GM19328 (cell line): ENCODE data around the gene SOST.
"Not testable (repeated sequence)": the region's sequence is repeated elsewhere in the genome, so short reads cannot be mapped to it uniquely, and the experiment has no call there.

ENCODE experiments used
- ATAC-seq: cut with Tn5 transposase; IDR thresholded peaks from one replicate; pipeline ENCODE4 v1.9.1; 2021; ENCODE audit warnings: mild to moderate bottlenecking, moderate library complexity; ENCODE audit not compliant: unreplicated experiment

The SOST gene

DNA sequence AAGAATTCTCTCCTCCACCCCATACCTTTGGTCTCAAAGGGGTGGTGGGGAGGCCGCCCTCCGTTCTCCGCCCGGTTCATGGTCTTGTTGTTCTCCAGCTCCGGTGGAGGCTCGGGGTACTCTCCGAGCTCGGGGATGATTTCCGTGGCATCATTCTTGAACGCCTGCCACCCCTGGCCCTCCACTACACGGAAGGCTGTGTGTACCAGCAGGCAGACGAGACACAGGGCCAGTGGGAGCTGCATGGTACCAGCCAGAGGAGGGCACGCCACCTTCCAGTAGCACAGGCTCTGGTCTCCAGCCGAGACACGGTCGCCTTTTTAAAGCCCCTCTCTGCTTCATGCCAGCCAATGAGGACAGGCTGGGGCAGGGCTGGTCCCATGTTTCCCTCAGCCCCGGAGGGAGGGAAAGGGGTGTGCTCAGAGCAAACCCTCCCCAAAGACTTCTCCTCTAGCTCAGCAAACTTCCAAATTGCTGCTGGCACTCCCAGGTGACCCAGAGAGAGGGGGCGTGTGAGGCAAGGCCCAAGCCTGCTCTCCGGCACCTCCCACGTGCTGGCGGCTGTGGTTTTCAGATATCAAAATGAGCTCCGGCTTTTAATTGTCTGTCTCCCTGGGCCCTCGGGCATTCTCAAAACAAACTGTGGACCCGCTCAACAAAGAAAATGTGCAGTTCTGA is at the start of gene SOST:
Gene SOST, minus strand, starts transcription at position 295 of the 678 bp plus-strand sequence. Its CDS starts 50 bp downstream, at position 245.
- no peak for ATAC-seq

DNA sequence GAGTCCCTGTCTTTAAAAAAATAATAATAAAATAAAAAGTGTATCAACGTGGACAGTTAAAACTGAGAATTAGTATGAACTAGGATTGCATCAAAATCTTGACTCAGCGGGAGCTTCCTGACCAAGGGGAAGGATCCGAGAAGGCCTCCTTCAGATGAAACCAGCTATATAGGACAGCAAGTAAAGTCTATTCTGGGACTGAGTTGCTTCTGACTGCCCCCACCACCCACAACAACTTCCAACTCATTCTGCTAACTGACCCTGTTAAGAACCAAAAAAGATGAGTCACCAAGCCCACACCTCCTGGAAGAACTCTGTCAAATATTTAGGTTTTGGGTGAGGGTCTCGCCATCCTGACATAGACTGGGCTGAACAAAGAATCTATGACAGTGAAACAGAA is 49.5 kb upstream of the SOST start:
- no peak for ATAC-seq

DNA sequence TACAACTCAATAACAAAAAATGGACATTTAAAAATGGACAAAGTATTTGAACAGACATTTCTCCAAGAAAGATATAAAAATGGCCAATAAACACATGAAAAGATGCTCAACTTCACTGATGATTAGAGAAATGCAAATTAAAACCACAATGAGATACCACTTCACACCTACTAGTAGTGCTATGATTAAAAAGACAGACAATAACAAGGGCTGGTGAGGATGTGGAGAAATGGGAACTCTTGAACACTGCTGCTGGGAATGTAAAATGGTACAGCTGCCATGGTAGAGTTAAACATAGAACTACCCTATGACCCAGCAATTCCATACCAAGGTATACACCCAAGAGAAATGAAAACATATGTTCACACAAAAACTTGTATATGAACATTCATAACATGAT is 46.5 kb upstream of the SOST start:
- ATAC-seq = no peak

DNA sequence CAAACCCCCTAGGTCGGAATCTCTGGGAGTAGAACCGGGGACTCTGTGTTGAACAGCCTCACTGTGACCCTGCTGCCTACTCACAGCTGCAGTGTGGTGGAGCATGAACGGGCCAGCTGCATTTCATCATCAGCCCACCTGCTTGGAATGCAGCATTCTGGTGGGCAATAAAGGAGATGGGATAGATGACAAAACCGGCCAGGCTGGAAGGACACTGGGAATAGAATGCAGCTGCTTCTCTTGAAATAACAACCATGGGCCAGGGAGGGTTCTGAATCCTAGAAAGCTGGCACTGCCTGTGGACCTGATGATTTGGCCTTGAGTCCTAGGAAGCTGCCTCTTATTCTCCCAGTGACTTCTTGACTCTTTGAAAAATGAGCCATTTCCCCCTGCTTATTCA is 45.2 kb upstream of the SOST start:
- no peak for ATAC-seq

DNA sequence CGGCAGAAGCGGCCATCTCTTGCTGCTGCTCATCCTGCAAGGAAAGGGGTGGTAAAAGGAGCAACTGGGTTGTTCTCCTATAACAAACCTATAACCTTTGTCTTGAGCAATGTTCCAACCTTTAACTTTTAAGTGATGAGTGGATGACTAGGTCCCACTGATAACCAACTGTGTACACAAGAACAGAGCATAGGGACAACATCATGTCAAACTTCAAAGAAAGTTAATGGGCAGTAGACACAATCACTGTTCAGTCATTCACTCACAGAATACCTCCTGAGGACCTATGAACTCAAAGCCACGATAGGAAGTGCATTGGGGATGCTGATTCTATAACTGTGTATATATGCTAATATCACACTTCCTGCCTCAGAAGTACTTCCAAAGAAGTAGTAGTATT is 43.3 kb upstream of the SOST start:
- ATAC-seq = no peak

DNA sequence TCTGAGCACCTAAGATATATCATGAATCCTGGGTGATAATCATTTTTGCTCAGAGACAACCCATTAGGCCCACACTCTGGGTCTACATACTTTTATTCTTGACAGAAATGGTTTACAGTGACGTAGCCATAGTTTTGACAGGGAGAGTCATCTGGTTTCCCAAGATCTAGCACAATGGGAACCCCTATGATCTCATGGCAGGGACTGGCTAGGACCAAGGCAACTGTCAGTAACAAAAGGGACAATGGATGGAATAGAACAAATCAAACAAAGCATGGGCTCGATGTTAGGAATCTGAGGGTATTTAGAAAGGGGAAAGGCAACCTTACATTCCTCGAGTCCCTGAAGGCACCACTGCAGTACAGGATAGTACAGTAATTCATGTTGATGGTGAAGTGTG is 42.1 kb upstream of the SOST start:
- no peak for ATAC-seq

- ATAC-seq = no peak
These were observed 40.5 kb upstream of the SOST start for GRCh38 chr17:43799047-43799446.

GRCh38 chr17:43798024-43798423 is 39.4 kb upstream of the SOST start:
- not testable (repeated sequence) for ATAC-seq

DNA sequence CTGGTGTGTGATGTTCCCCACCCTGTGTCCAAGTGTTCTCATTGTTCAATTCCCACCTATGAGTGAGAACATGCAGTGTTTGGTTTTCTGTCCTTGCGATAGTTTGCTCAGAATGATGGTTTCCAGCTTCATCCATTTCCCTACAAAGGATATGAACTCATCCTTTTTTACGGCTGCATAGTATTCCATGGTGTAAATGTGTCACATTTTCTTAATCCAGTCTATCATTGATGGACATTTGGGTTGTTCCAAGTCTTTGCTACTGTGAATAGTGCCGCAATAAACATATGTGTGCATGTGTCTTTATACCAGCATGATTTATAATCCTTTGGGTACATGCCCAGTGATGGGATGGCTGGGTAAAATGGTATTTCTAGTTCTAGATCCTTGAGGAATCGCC is 34.1 kb upstream of the SOST start:
- ATAC-seq = not testable (repeated sequence)

- ATAC-seq = no peak
These were observed 33.0 kb upstream of the SOST start for GRCh38 chr17:43791589-43791988.

GRCh38 chr17:43790311-43790940 is 31.8 kb upstream of the SOST start:
- no peak for ATAC-seq

DNA sequence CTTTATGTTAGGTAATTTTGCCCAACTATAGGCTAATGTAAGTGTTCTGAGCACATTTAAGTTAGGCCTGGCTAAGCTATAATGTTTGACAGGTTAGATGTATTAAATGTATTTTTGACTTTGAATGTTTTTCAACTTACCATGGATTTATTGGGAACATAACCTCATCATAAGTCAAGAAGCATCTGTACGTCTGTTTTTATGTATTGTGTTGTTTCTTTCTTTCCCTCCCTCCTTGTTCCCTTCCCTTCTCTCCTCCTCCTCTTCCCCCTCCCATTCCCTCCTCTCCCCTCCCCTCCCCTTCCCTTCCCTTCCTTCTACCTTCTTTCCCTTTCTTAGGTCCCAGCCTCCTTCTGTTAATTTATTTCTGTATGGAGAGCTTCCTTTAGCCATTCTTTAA is 30.9 kb upstream of the SOST start:
- ATAC-seq = no peak

DNA sequence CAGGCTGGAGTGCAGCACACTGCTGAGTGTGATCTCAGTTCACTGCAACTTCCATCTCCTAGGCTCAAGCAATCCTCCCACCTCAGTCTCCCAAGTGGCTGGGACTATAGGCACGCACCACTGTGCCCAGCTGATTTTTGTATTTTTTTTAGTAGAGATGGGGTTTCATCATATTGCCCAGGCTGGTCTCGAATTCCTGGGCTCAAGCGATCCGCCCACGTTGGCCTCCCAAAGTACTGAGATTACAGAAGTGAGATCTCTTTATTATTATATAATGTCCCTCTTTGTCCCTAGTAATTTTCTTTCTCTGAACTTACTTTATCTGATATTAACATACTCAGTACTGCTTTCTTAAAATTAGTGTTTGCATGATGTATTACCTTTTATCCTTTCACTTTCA is 29.9 kb upstream of the SOST start:
- no peak for ATAC-seq

DNA sequence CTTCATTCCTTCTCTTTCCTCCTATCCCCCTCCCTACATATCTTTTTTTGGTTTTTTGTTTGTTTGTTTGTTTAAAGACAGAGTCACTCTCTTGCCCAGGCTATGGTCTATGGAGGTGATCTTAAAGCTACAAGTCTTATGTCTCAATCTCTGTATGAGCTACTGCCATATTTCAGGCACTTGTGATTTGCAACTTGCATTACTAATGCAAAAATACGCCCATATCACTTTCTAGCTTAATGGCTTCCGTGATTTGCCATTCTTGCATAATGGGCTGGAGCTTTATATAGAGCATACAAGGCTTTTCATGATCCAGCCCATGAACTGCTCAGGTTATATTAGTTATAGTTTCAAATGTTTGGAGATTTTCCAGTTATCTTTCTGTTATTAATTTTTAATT is 29.1 kb upstream of the SOST start:
- no peak for ATAC-seq

DNA sequence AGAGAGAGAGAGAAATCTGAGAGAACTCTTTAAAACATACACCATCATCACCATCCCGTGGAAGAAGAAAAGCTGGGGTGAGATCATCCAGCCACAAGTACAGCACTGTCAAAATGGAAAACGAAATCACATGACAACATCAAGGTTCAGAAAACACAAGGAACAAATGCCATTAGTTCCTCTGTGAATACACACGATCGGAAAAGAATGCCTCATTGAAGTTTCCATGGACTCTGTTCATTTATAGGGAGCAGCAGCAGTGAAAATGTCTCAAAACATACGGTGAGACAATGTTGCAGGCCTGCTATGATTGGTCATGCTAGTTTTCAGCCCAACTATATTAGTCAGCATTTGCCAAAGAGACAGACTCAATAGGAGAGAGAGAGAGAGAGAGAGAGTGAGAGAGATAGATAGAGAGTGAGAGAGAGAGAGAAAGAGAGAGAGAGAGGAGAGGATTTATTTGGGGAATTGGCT is 26.1 kb upstream of the SOST start:
- no peak for ATAC-seq

- ATAC-seq = no peak
These were observed 25.5 kb upstream of the SOST start for GRCh38 chr17:43784068-43784467.

DNA sequence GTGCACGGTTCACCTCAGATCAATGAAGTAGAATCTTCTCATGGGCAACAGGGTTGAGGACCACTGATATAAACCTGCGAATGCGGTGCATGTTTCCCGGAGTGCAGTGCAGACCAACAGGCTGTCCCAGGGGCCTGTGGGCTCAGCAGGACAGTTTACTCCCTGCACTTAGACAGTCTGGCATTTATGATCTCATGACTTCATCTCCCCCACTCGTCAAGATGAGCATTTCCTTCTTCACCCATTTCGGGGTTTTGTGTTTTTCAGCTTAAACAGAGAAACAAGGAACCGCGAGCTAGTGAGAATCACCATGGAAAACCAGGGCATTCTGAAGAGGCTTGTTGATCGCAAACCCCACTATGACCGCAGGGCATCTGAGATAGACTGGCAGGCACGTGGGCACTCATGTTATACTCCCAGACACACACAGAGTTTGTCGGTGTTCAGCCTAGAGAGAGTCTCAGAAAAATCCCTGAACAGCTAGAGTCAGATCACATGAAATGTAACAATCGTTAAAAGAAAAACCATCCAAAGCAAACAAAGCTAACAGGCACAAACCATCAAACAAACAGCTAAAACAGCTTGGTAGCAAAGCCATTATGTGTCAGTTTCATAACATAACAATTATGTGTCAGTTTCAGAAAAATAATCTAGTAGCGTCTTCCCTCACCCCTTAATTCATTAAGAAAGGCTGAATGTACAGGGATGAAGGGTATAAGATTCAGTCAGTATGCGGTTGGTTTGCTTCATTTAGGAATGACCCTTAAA is 24.5 kb upstream of the SOST start:
- no peak for ATAC-seq

DNA sequence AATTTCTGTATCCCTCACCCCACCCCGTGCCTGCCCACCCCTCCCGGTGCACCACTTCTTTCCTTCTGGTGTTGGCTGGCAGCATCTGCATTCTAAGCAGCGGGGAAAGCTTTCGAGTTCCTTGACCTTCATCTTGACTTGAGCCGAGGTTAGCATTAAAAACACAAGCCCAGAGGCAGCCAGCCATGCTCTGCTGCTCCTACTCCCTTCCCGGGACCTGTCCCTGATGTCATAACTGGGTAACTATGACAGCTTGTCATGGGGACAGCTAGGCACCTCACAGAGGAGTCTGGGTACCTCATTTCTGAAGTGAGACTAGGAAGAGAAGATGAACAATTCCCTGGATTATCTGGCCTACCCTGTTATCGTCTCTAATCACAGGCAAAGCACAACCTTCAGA is 21.5 kb upstream of the SOST start, which contains the start of gene CFAP97D1:
Gene CFAP97D1, plus strand, starts transcription at position 301 of the 400 bp plus-strand sequence. Its CDS starts 28 bp downstream, at position 329.
- no peak for ATAC-seq

- no peak for ATAC-seq
These were observed 20.8 kb upstream of the SOST start for GRCh38 chr17:43779145-43780125.

- ATAC-seq = peak; percentile 82
These were observed 19.9 kb upstream of the SOST start, which contains the start of gene DUSP3 for GRCh38 chr17:43778337-43779144. TSS of gene DUSP3 (minus strand) at chr17:43778977. CDS start at chr17:43778924, 53 bp downstream.
